Measurements from ENCODE around the gene GPR141.

The GPR141 gene

GRCh38 chr7:37683246-37684120 lies at the start of gene GPR141:
GPR141 (plus strand) TSS chr7:37683766; CDS start chr7:37740394, 56,628 bp downstream.
- FAIRE-seq = no peak

DNA sequence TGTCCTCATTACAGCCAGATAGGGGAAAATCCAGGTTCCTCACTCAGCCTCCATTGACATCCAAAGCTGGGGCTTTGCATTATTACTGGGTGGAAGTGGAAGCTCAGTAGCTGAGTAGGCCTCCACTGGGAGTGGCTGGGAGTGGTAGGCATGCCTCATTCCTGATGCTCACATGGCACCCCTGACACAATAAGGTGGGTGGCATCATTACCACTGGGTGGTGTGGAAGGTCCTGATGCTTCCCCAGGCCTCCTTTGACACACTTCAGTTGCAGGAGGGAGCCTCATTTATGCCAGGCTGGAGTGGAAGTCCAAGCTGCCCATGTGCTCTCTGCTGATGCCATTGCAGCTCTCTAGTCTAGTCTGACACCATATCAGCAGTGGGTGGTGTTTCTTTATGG lies 48.2 kb upstream of the GPR141 start:
- no peak for FAIRE-seq

DNA sequence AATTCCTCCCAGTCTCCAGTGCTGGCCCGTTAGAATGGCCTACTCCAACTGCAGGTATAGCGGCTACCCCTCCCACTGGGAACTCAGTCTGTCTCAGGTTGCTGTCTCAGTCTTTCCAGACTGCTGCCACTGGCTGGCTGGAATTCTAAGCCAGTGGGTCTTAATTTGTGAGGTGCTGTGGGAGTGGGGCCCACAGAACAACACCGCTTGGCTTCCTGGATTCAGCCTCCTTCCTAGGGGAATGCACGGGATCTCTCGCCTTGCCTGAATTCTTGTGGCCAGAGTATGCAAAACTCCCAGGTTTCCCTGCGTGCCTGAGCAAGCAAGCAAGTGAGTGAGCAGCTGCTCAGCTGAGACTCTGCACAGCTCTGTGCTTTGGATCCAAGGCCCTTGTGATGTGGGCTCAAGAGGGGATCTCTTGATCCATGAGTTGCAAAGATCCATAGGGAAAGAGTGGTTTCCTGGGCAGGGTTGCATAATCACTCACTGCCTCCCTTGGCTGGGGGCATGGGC lies 41.5 kb upstream of the GPR141 start:
- FAIRE-seq = no peak

DNA sequence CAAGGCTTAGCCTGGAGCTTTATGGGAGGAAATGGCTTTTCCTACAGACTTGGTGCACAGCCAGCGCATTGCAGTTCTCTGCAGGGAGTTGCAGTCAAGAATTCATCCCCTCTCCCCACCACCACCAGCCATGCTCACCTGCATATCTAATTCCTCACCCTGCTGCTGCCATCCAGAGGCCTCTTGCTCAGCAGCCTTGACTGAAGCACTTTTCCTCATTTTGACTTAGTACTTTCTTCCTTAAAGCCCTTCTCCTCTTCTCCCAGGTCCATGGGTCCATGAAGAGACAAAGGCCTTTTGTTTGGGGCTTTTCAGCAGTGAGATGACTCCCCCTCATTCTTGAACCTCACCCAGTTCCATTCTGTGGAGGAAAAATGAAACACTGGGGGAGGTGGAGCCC lies 39.7 kb upstream of the GPR141 start:
- no peak for FAIRE-seq

DNA sequence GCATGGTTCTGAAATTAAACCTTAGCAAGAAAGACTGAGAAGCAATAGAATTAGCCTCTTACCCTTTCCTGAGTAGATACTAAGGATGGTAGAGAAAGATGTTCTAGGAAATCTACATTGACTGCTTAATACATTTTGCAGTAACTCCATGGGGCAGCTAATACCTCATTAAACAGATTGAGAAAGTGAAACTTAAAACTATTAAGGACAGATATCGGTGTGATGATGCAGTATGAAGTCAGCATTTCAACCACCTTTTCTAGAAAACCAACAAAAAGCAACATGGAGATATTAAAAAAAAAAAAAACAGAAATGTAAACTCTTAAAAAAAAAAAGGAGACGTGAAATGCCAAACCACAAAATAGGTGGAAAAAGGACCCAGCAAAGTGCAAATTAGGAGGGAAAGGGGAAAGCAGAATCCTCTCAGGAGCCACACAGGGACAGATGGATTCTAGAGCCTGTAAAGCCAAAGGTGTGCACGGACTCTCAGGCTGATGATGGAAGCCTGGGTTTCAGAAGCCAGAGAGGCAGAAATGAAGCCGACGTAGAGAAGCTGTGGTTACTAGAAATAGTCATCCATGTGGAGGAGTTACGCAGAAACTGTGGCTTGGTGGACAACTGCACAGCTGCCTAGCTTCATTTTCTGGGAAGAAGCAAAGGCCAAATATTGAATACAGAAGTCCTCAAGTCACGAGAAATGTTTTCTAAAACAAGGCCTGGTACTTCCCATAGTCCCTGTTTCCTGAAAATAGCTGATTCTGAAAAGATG lies 38.1 kb upstream of the GPR141 start:
- FAIRE-seq = no peak

- no peak for FAIRE-seq
Observed at GRCh38 chr7:37656913-37657530, 26.5 kb upstream of the GPR141 start.

GRCh38 chr7:37657816-37658215 lies 25.8 kb upstream of the GPR141 start:
- FAIRE-seq = no peak

GRCh38 chr7:37659971-37660565 lies 23.5 kb upstream of the GPR141 start:
- no peak for FAIRE-seq

GRCh38 chr7:37660614-37661013 lies 23.0 kb upstream of the GPR141 start:
- FAIRE-seq = no peak

DNA sequence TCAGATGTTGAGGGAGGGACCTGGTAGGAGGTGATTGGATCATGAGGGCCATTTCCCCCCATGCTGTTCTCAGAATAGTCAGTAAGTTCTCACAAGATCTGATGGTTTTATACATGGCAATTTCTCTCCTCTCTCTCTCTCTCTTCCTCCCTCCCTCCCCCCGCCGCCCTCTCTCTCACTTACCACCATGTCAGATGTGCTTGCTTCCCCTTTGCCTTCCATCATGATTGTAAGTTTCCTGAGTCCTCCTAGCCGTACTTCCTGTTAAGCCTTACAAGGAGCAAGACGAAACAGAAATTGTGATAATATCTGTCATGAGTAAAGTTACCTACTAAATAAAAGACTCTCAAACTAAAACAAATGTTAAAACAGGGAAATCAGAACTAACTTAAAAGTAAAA lies 19.9 kb upstream of the GPR141 start:
- FAIRE-seq = no peak

- no peak for FAIRE-seq
Observed at GRCh38 chr7:37665352-37666022, 18.1 kb upstream of the GPR141 start.

DNA sequence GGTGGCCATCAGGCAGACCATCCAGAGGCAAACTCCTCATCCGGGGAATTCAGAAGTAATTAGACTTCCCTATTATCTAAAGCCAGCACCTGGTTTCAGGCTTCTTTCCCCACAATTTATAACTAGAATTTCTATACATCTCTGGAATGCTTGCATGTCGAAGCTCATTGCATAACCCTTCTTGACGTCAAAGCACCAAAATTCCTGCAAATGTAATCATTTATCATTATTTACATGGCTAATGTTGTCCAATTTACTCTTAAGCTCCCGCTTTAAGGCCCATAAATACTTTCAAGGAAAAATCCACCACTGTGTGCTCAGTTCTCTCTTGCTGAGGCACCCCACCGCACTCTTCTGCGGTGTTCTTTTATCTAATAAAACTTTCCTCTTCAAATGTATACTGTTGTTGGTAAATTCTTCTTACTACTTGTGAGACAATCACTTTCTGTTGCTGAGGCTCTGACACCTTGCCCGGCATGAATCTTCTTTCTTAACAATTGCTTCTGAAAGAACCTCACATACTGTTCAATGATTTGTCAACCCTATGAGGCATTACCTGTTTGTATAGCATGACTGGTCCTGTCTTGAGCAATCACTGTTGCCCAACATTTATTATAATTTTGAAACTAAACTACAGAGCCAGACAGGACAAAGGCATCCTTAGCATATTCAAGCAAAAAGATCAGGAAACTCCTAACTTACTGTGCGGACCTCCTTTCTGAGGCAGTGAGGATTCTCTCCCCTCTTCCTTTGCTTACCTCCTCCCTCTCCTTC lies 17.4 kb upstream of the GPR141 start:
- FAIRE-seq = no peak

DNA sequence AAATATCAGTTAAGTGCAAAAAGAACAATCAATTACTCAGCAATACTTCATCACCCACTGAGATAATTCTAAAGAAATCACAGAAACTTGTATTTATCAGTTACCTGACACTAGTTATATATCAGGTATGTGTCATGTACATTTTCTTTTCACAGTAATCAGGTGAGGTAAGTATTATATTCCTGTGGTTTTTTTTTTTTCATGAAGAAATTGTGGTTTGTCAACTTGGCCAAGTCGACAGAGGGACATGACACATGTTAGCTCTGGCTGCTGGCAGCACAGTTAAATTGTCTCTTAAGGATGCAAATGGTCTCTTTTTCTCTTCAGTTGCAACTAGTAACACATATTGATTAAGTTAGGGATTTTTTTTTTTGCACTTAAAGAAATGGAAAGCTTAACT lies 13.7 kb upstream of the GPR141 start:
- no peak for FAIRE-seq

DNA sequence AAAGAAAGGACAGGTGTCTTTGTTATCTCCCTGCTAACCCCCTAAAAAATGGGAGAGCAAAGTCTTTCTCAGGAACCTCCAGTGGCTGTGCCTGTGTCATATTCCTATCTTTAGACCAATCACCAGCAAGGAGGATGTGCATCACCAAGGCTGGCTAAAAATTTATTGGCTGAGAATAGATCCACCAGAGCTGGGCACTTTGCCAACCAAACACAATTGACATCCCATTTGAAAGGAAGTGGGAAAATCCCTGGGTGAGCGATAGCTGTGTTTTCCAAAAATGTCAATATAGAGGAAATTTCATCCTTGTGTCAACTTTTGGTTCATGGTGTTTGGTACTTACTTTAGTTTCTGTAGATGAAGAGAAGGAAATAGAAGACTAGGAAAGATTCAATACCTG lies 13.1 kb upstream of the GPR141 start:
- FAIRE-seq = no peak

DNA sequence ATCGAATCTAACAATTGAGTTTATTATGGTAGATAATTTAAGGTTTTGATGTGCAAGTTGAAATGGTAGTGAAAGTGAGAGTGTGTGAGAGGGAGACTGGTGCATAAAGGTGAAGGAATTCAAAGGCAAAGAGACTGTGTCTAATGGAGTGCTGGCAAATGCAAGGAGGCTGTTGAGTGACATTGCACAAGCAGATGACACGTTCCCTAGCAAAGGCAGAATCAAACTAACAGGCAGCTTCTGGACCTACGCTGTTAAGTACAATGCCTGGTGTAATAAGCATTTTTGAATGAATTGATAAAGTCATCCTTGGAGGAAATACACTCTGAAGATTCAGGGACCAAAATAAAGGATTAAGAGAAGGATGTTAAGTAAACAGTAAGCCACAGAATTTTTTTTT lies 11.7 kb upstream of the GPR141 start:
- FAIRE-seq = no peak

DNA sequence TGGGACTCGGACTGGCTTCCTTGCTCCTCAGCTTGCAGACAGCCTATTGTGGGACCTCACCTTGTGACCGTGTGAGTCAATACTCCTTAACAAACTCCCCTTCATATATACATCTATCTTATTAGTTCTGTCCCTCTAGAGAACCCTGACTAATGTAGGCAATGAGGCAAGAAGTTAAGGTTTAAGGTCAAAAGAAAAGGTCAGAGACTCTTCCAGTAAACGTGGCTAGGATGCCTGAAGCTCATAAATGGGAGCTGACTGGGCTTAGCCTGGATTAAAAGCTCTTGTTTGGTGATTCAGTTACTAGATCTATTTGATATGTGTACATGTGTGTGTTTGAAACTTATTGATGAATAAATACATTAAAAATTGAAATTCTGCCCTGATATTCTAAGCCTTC lies 10.6 kb upstream of the GPR141 start:
- no peak for FAIRE-seq

DNA sequence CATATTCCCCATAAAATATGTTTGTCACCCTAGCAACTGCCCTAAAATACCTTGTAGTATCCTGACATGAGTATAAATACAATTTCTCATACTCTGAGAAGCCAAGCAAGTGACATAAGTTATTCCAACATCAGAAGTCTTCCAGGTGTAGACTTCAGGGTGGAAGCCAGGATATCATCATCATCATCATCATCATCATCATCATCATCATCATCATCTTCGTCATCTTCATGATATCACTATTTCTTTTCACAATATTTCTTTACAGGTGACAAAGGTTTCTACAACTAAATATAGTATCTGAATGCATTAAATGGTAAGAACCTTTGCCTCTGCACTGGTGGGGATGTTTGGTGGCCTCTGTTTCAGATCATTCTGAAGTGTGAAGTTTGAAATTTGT lies 10.0 kb upstream of the GPR141 start:
- no peak for FAIRE-seq

- no peak for FAIRE-seq
Observed at GRCh38 chr7:37674531-37674930, 9.0 kb upstream of the GPR141 start.

GRCh38 chr7:37675749-37676148 lies 7.8 kb upstream of the GPR141 start:
- FAIRE-seq = no peak

DNA sequence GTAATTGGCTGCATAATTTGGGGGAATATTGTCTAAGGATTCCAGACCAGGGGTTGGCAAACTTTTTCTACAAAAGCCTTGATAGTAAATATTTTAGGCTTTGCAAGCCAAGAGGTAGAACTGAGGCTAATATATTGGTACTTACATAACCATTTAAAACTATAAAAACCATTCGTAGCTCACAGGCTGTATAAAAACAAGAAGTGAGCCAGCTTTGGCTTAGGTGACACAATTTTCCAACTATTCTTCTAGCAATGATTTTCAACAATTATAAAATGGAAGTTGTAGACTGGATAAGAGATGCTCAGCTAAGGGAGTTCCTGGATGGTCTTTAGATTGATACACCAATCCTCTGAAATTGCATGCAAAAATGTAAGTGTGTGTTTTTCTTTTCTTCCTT lies 1.4 kb downstream of the GPR141 start:
- FAIRE-seq = no peak

GRCh38 chr7:37686556-37687345 lies 3.2 kb downstream of the GPR141 start:
- FAIRE-seq = no peak
